Nephron progenitor cell (in vitro differentiated cells): ENCODE data around the gene IL6ST.
"Not testable (repeated sequence)": the region's sequence is repeated elsewhere in the genome, so short reads cannot be mapped to it uniquely, and the experiment has no call there.

ENCODE experiments used
- DNase-seq: peaks from one replicate; pipeline ENCODE4 v3.0.0; 2021
- H3K27ac Mint-ChIP-seq: 2 replicates; pipeline ENCODE4 v1.8.0; 2021; ENCODE audit warnings: mild to moderate bottlenecking, moderate library complexity, mixed read lengths
- H3K27me3 Mint-ChIP-seq: 2 replicates; pipeline ENCODE4 v1.8.0; 2021; ENCODE audit warnings: mild to moderate bottlenecking, low read depth, mixed read lengths; ENCODE audit not compliant: poor library complexity
- H3K36me3 Mint-ChIP-seq: 2 replicates; pipeline ENCODE4 v1.8.0; 2021; ENCODE audit warnings: low read depth, mixed read lengths
- H3K4me1 Mint-ChIP-seq: 2 replicates; pipeline ENCODE4 v1.8.0; 2021; ENCODE audit warnings: mixed read lengths
- H3K4me3 Mint-ChIP-seq: 2 replicates; pipeline ENCODE4 v1.8.0; 2021; ENCODE audit warnings: mild to moderate bottlenecking, moderate library complexity, mixed read lengths
- H3K9me3 Mint-ChIP-seq: 2 replicates; pipeline ENCODE4 v1.8.0; 2021; ENCODE audit warnings: mild to moderate bottlenecking, moderate library complexity, mixed read lengths
- TF ChIP-seq, protein P1 (sequence below): fragments of 200-600 bp; sonication (generic); IDR thresholded peaks from 2 replicates; pipeline ENCODE4 v1.5.0; 2021; ENCODE audit warnings: antibody characterized with exemption

Gene IL6ST

DNA sequence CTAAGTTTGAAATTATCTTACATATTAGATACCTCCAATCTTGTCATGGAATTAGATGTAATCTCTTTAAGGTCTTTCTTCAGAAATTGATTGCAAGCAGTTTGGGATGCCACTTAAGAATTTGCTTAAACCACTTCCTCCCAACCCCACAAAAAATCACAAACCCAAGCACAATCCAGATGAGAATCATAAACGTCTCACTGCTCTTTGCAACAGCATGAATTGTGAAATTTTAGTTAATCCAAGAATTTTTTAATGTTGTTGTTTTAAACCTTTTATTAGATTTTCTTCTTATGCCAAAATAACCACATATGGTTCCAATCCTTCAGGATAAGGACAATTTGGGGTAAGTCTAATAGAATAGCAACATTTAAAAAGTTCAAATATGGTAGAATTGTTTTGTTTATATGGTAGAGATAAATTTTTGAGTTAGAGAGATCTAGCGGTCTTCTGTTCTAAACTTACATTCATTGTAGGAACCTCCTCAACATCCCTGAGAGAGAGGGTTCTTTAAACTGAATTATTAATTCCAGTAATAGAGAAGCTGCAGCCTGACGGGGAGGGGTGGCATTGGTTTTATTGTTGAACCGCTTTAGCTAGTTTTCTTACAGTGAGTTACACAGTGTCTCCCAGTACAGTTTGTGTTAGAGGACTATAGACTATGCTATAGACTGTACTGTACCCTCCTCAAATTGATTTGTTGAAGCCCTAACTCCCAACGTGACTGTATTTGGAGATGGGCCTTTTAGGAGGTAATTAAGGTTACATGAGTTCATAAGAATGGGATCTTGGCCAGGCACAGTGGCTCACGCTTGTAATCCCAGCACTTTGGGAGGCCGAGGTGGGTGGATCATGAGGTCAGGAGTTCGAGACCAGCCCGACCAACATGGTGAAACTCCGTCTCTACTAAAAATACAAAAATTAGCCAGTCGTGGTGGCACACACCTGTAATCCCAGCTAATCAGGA lies 24.8 kb upstream of the IL6ST start:
- Mint-ChIP-seq H3K4me3 (no peak overlapping the region), H3K27ac (no peak overlapping the region), H3K36me3 (peaks cover 6% of the 10 kb centered on the region), H3K4me1 (no peaks in the 10 kb centered on the region), H3K9me3 (peaks cover 17% of the 10 kb centered on the region), H3K27me3 (peaks cover 6% of the 10 kb centered on the region)
- no peak for DNase-seq
- TF ChIP-seq, protein P1, sequence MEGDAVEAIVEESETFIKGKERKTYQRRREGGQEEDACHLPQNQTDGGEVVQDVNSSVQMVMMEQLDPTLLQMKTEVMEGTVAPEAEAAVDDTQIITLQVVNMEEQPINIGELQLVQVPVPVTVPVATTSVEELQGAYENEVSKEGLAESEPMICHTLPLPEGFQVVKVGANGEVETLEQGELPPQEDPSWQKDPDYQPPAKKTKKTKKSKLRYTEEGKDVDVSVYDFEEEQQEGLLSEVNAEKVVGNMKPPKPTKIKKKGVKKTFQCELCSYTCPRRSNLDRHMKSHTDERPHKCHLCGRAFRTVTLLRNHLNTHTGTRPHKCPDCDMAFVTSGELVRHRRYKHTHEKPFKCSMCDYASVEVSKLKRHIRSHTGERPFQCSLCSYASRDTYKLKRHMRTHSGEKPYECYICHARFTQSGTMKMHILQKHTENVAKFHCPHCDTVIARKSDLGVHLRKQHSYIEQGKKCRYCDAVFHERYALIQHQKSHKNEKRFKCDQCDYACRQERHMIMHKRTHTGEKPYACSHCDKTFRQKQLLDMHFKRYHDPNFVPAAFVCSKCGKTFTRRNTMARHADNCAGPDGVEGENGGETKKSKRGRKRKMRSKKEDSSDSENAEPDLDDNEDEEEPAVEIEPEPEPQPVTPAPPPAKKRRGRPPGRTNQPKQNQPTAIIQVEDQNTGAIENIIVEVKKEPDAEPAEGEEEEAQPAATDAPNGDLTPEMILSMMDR = no peak

- Mint-ChIP-seq H3K4me3 (no peak overlapping the region), H3K36me3 (peaks cover 6% of the 10 kb centered on the region), H3K27me3 (peaks cover 6% of the 10 kb centered on the region), H3K27ac (no peak overlapping the region), H3K4me1 (no peaks in the 10 kb centered on the region), H3K9me3 (peaks cover 21% of the 10 kb centered on the region)
- no peak for DNase-seq
- TF ChIP-seq, protein P1 = no peak
These were observed 24.1 kb upstream of the IL6ST start for GRCh38 chr5:56018832-56019231.

DNA sequence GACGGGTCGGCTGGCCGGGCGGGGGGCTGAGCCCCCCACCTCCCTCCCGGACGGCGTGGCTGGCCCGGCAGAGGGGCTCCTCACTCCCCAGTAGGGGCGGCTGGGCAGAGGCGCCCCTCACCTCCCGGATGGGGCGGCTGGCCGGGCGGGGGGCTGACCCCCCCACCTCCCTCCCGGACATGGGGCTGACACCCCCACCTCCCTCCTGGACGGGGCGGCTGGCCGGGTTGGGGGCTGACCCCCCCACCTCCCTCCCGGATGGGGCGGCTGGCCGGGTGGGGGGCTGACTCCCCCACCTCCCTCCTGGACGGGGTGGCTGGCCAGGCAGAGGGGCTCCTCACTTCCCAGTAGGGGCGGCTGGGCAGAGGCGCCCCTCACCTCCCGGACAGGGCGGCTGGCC lies 19.9 kb upstream of the IL6ST start:
- not testable (repeated sequence) for DNase-seq, H3K4me1 Mint-ChIP-seq, H3K4me3 Mint-ChIP-seq, H3K27ac Mint-ChIP-seq, H3K27me3 Mint-ChIP-seq, H3K36me3 Mint-ChIP-seq
- peaks cover 26% of the 10 kb centered on the region for H3K9me3 Mint-ChIP-seq

GRCh38 chr5:56013939-56014338 lies 19.2 kb upstream of the IL6ST start:
- not testable (repeated sequence) for H3K27me3 Mint-ChIP-seq, H3K4me3 Mint-ChIP-seq, DNase-seq, H3K36me3 Mint-ChIP-seq, H3K27ac Mint-ChIP-seq, H3K4me1 Mint-ChIP-seq
- H3K9me3 Mint-ChIP-seq = peaks cover 26% of the 10 kb centered on the region

DNA sequence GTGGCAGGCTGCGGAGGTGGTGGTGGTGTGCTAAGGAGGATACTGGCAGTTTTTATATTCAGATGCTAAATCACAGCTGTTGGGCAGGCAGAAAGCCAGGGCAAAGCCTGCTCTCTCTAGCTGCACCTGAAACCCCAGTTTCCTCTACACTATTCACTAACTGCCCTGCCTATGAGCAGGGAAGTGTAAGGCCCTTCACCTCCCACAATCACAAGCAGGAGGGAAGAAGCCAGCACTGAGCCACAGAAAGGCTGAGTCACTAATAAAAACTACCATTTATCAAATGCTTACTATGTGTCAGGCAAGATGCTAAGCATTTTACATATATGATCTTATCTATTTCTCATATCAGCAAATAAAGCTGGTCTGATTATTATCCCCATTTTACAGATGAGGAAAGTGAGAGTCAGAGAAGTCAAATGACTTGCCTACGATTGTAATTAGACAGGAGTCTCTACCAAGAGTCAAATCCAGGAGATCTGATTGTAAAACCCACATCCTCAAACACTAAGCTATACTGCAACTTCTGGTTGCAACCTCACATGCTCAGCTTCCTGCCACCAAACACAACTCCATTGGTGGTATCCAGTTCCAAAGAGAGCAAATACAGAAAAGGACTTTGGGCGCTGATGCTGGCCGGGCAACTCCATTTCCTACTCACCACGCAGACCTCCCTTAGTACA lies 17.7 kb upstream of the IL6ST start:
- H3K27ac Mint-ChIP-seq = no peak overlapping the region
- H3K9me3 Mint-ChIP-seq = peaks cover 19% of the 10 kb centered on the region
- H3K36me3 Mint-ChIP-seq = peaks cover 6% of the 10 kb centered on the region
- peaks cover 3% of the 10 kb centered on the region for H3K27me3 Mint-ChIP-seq
- TF ChIP-seq, protein P1 = no peak
- DNase-seq = no peak
- H3K4me1 Mint-ChIP-seq = no peaks in the 10 kb centered on the region
- H3K4me3 Mint-ChIP-seq = no peak overlapping the region

GRCh38 chr5:56011835-56012234 lies 17.1 kb upstream of the IL6ST start:
- Mint-ChIP-seq H3K9me3 (peaks cover 19% of the 10 kb centered on the region), H3K27ac (no peak overlapping the region), H3K4me3 (no peak overlapping the region), H3K36me3 (peaks cover 6% of the 10 kb centered on the region), H3K27me3 (peaks cover 3% of the 10 kb centered on the region), H3K4me1 (no peaks in the 10 kb centered on the region)
- TF ChIP-seq, protein P1 = no peak
- no peak for DNase-seq
